Aorta (tissue), 5 donors: ENCODE data around the gene MED29. TPM values are rescaled to one million over a fixed set of nuclear protein-coding genes. Genes with fewer than 3 reads are reported as not detected.

Experiments used
- ATAC-seq: fragments of 200-7000 bp; cut with Tn5 transposase; one replicate; pipeline ENCODE4 v1.9.1; 2022; ENCODE audit warnings: moderate library complexity; ENCODE audit not compliant: low FRiP score
- DNase-seq, 2 donors: peaks; one replicate each; pipeline ENCODE4 v3.0.0-alpha.2; 2020
- H3K27ac ChIP-seq, 2 donors: one replicate each; pipeline ENCODE4 v1.5.1; 2013; ENCODE audit warnings: low read length in 2 of 2, mild to moderate bottlenecking in 2 of 2, moderate library complexity in 2 of 2, control low read depth in 1 of 2, inconsistent platforms in 1 of 2, low read depth in 1 of 2
- H3K27me3 ChIP-seq, 2 donors: one replicate each; pipeline ENCODE4 v1.6.1; 2013; ENCODE audit warnings: control low read depth in 1 of 2, low read length in 1 of 2, mild to moderate bottlenecking in 1 of 2, moderate library complexity in 1 of 2; ENCODE audit not compliant: insufficient read depth in 2 of 2, control insufficient read depth in 1 of 2
- H3K36me3 ChIP-seq, 2 donors: one replicate each; pipeline ENCODE4 v1.6.1; 2013; ENCODE audit warnings: control low read depth in 1 of 2, low read length in 1 of 2, mild to moderate bottlenecking in 1 of 2; ENCODE audit not compliant: insufficient read depth in 2 of 2, control insufficient read depth in 1 of 2
- H3K4me1 ChIP-seq, 2 donors: one replicate each; pipeline ENCODE4 v1.6.1; 2013; ENCODE audit warnings: low read length in 2 of 2, control low read depth in 1 of 2, mild to moderate bottlenecking in 1 of 2, moderate library complexity in 1 of 2; ENCODE audit not compliant: insufficient read depth in 2 of 2, control insufficient read depth in 1 of 2
- H3K4me3 ChIP-seq, 2 donors: one replicate each; pipeline ENCODE4 v1.5.1; 2013; ENCODE audit warnings: low read length in 2 of 2, control low read depth in 1 of 2, mild to moderate bottlenecking in 1 of 2
- H3K9me3 ChIP-seq: one replicate; pipeline ENCODE4 v1.6.1; 2013; ENCODE audit warnings: mild to moderate bottlenecking, low read length; ENCODE audit not compliant: control insufficient read depth
- WGBS, 2 donors: extraction: QIAGEN DNeasy Blood & Tissue Kit; methylation state at CpG; one replicate each; pipeline ENCODE4 v1.1.7; 2013; 5-methylcytosine and 5-hydroxymethylcytosine counted together
- intact Hi-C, 2 donors: fragments of 100-400 bp; cut with DNase I; formaldehyde crosslinking; loops; one replicate each; pipeline versions ENCODE4 v1.14.2 to v1.15.0; 2022
- polyA plus RNA-seq, 2 donors: library from polyadenylated mRNA; stranded (reverse); fragments of 200-250 nt; gene quantifications; one replicate each; pipeline ENCODE4 v1.2.3, GENCODE V29; 2013
- total RNA-seq, 2 donors: library from RNA; stranded (reverse); fragmentation: NEBNext Ultra II Directional; extraction: Animal tissue kit (Norgen Biotek cat#: 25700); gene quantifications; one replicate each; pipeline ENCODE4 v1.2.1, GENCODE V29; 2021
- donor health status: healthy with polysubstance abuse.
- donor health status: Bipolar disorder and iron deficiency.
- donor health status: DM: no; HTN: no; CAD: no.
- donor health status: DM: no; HTN: no; CAD: no.
- donor health status: DM: yes; HTN: yes; CAD: no.

MED29 gene
- total and polyA plus RNA-seq, 4 donors: 26.0 to 35.1 (median 29.3) TPM

- Histone ChIP-seq H3K27ac (no peak overlapping the region), H3K36me3 (peaks cover 0 to 2% of the 10 kb centered on the region in 2 donors), H3K4me3 (no peak overlapping the region), H3K9me3 (no peaks in the 10 kb centered on the region), H3K4me1 (peaks cover 0 to 3% of the 10 kb centered on the region in 2 donors), H3K27me3 (no peaks in the 10 kb centered on the region)
- 35% methylated on average over 4 of the region's 4 CpGs for WGBS, 2 donors
- ATAC-seq (peak; percentile 55), DNase-seq (peak; percentile 10 to 15)
- intact Hi-C loops: no loop called here
Measured at GRCh38 chr19:39351537-39352064, 39.6 kb upstream of the MED29 start.

- DNase-seq (peak in 1 of 2 donors; percentile 16), ATAC-seq (no peak)
- H3K36me3 ChIP-seq: peaks cover 0 to 4% of the 10 kb centered on the region in 2 donors
- H3K4me3 ChIP-seq: no peak overlapping the region
- intact Hi-C loops: no loop called here
- no peak overlapping the region for H3K27ac ChIP-seq
- no peaks in the 10 kb centered on the region for H3K9me3 ChIP-seq
- peaks cover 0 to 3% of the 10 kb centered on the region in 2 donors for H3K4me1 ChIP-seq
- 77 to 82% methylated on average over 12 of the region's 12 CpGs for WGBS, 2 donors
- H3K27me3 ChIP-seq: no peaks in the 10 kb centered on the region
Measured at GRCh38 chr19:39352381-39353255, 38.6 kb upstream of the MED29 start.

GRCh38 chr19:39355253-39355652 lies 35.9 kb upstream of the MED29 start:
- no peak overlapping the region for H3K27ac ChIP-seq
- ATAC-seq: no peak
- WGBS, 2 donors: 83 to 84% methylated on average over 5 of the region's 5 CpGs
- DNase-seq: peak in 1 of 2 donors; percentile 24
- H3K27me3 ChIP-seq: no peaks in the 10 kb centered on the region
- intact Hi-C loops: loop anchor here in 1 of 2 donors (5.0 kb wide), 1 partner anchor 707 kb away; no protein-coding TSS in a partner anchor
- peaks cover 0 to 7% of the 10 kb centered on the region in 2 donors for H3K36me3 ChIP-seq
- H3K4me1 ChIP-seq: no peaks in the 10 kb centered on the region
- no peaks in the 10 kb centered on the region for H3K9me3 ChIP-seq
- H3K4me3 ChIP-seq: no peak overlapping the region

- DNase-seq: no peak
- H3K36me3 ChIP-seq: peaks cover 0 to 7% of the 10 kb centered on the region in 2 donors
Measured at GRCh38 chr19:39356073-39356472, 35.1 kb upstream of the MED29 start.

GRCh38 chr19:39356647-39357046 lies 34.5 kb upstream of the MED29 start:
- Histone ChIP-seq H3K4me3 (no peak overlapping the region), H3K27me3 (no peaks in the 10 kb centered on the region)

More at GRCh38 chr19:39356073-39356472, 35.1 kb upstream of the MED29 start:
- no peaks in the 10 kb centered on the region for H3K9me3 ChIP-seq
- no peak for ATAC-seq
- no peak overlapping the region for H3K27ac ChIP-seq
- no peaks in the 10 kb centered on the region for H3K4me1 ChIP-seq
- H3K4me3 ChIP-seq: no peak overlapping the region
- WGBS, 2 donors: 87 to 89% methylated on average over 3 of the region's 3 CpGs
- no peaks in the 10 kb centered on the region for H3K27me3 ChIP-seq
- intact Hi-C loops: loop anchor here in 1 of 2 donors (5.0 kb wide), 1 partner anchor 706 kb away; no protein-coding TSS in a partner anchor

GRCh38 chr19:39359026-39359425 lies 32.2 kb upstream of the MED29 start:
- no peaks in the 10 kb centered on the region for H3K27me3 ChIP-seq
- no peak for ATAC-seq
- peak in 1 of 2 donors; percentile 32 for DNase-seq
- intact Hi-C loops: loop anchor here in 1 of 2 donors (5.0 kb wide), 1 partner anchor 703 kb away; no protein-coding TSS in a partner anchor
- no peak overlapping the region for H3K4me3 ChIP-seq
- H3K27ac ChIP-seq: no peak overlapping the region
- H3K9me3 ChIP-seq: no peaks in the 10 kb centered on the region
- H3K36me3 ChIP-seq: peaks cover 0 to 7% of the 10 kb centered on the region in 2 donors
- WGBS, 2 donors: 90 to 94% methylated on average over 3 of the region's 3 CpGs
- H3K4me1 ChIP-seq: no peaks in the 10 kb centered on the region

More at GRCh38 chr19:39356647-39357046, 34.5 kb upstream of the MED29 start:
- H3K9me3 ChIP-seq: no peaks in the 10 kb centered on the region
- no peak for ATAC-seq
- DNase-seq: peak in 1 of 2 donors; percentile 55
- peaks cover 0 to 7% of the 10 kb centered on the region in 2 donors for H3K36me3 ChIP-seq
- intact Hi-C loops: loop anchor here in 1 of 2 donors (5.0 kb wide), 1 partner anchor 706 kb away; no protein-coding TSS in a partner anchor
- H3K27ac ChIP-seq: no peak overlapping the region
- WGBS, 2 donors: 87 to 91% methylated on average over 18 of the region's 18 CpGs
- no peaks in the 10 kb centered on the region for H3K4me1 ChIP-seq

GRCh38 chr19:39360599-39360998 lies 30.6 kb upstream of the MED29 start:
- Histone ChIP-seq H3K4me3 (no peak overlapping the region), H3K4me1 (no peaks in the 10 kb centered on the region), H3K27ac (no peak overlapping the region), H3K36me3 (peaks cover 0 to 7% of the 10 kb centered on the region in 2 donors), H3K27me3 (no peaks in the 10 kb centered on the region), H3K9me3 (no peaks in the 10 kb centered on the region)
- ATAC-seq (no peak), DNase-seq (no peak)
- WGBS, 2 donors: 57 to 67% methylated on average over 1 of the region's 1 CpG
- intact Hi-C loops: no loop called here

- Histone ChIP-seq H3K4me3 (no peak overlapping the region), H3K9me3 (no peaks in the 10 kb centered on the region), H3K36me3 (peaks cover 0 to 4% of the 10 kb centered on the region in 2 donors), H3K4me1 (no peaks in the 10 kb centered on the region), H3K27me3 (no peaks in the 10 kb centered on the region), H3K27ac (no peak overlapping the region)
- 62 to 68% methylated on average over 6 of the region's 6 CpGs for WGBS, 2 donors
- DNase-seq: peak in 1 of 2 donors; percentile 58
- ATAC-seq: peak; percentile 67
- intact Hi-C loops: no loop called here
Measured at GRCh38 chr19:39362682-39363657, 28.2 kb upstream of the MED29 start.
